Measurements from ENCODE around the gene PRR5. TPM values are rescaled to one million over a fixed set of nuclear protein-coding genes. Genes with fewer than 3 reads are reported as not detected.

The PRR5 gene
- total RNA-seq, 1 donor from 2014 or later: 19.7 TPM

- no peak for DNase-seq (ENCODE audit: low spot score)
- intact Hi-C loops (cut with micrococcal nuclease): loop anchor here (10.0 kb wide), 1 partner anchor 475 kb away; the partner anchor contains the start of gene NUP50
- Mint-ChIP-seq H3K36me3 (ENCODE audit: low read depth) (no peaks in the 10 kb centered on the region), H3K9me3 (no peaks in the 10 kb centered on the region), H3K4me1 (ENCODE audit: low read depth) (peaks cover 9% of the 10 kb centered on the region), H3K27ac (no peak overlapping the region), H3K27me3 (ENCODE audit: insufficient read depth) (peaks cover 1% of the 10 kb centered on the region), H3K4me3 (no peak overlapping the region)
These were observed 12.0 kb upstream of the PRR5 start for GRCh38 chr22:44689915-44690524.

- H3K27me3 Mint-ChIP-seq (ENCODE audit: insufficient read depth): peaks cover 2% of the 10 kb centered on the region
- H3K36me3 Mint-ChIP-seq (ENCODE audit: low read depth): no peaks in the 10 kb centered on the region
- DNase-seq (ENCODE audit: low spot score): no peak
- intact Hi-C loops (cut with micrococcal nuclease): no loop called here
- H3K9me3 Mint-ChIP-seq: no peaks in the 10 kb centered on the region
- no peaks in the 10 kb centered on the region for H3K4me1 Mint-ChIP-seq (ENCODE audit: low read depth)
- H3K27ac Mint-ChIP-seq: no peak overlapping the region
- H3K4me3 Mint-ChIP-seq: no peak overlapping the region
These were observed 10.0 kb upstream of the PRR5 start for GRCh38 chr22:44691796-44692661.

DNA sequence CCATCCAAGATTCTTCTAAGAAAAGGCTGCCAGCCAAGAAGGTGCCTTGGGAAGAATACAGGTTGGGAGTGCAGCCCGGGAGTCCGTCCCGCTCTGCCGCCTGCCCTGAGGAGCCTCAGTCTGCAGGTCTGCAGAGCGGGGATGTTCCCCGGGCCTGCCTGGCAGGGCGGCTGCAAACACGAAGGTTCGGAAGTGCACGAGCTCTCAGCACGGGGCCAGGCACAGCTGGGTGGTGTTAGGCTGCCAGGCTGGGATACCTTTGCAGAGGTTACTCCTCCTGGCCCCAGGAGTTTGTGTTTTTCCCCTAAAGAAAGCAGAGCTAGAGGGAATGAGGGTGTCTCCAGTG, 9.4 kb upstream of the PRR5 start:
- Mint-ChIP-seq H3K36me3 (ENCODE audit: low read depth) (no peaks in the 10 kb centered on the region), H3K9me3 (no peaks in the 10 kb centered on the region), H3K27ac (no peak overlapping the region), H3K27me3 (ENCODE audit: insufficient read depth) (peaks cover 2% of the 10 kb centered on the region), H3K4me3 (no peak overlapping the region), H3K4me1 (ENCODE audit: low read depth) (no peaks in the 10 kb centered on the region)
- DNase-seq (ENCODE audit: low spot score): no peak
- intact Hi-C loops (cut with micrococcal nuclease): no loop called here

GRCh38 chr22:44693145-44693544, 8.9 kb upstream of the PRR5 start:
- DNase-seq (ENCODE audit: low spot score): no peak
- Mint-ChIP-seq H3K27ac (no peak overlapping the region), H3K36me3 (ENCODE audit: low read depth) (no peaks in the 10 kb centered on the region), H3K4me3 (no peak overlapping the region), H3K9me3 (no peaks in the 10 kb centered on the region), H3K4me1 (ENCODE audit: low read depth) (no peaks in the 10 kb centered on the region), H3K27me3 (ENCODE audit: insufficient read depth) (peaks cover 2% of the 10 kb centered on the region)
- intact Hi-C loops (cut with micrococcal nuclease): no loop called here

DNA sequence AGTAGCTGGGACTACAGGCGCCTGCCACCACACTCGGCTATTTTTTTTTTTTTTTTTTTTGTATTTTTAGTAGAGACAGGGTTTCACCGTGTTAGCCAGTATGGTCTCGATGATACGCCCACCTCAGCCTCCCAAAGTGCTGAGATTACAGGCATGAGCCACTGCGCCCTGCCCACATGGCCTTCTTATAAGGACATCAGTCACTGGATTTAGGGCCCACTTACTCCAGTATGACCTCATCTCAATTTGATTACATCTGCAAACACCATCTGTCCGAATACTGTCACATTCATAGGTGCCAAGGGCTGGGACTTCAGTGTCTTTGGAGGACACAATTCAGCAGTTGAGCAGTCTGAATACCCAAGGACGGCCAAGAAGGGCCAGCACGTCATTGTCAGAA, 8.2 kb upstream of the PRR5 start:
- intact Hi-C loops (cut with micrococcal nuclease): no loop called here
- Mint-ChIP-seq H3K27ac (no peak overlapping the region), H3K27me3 (ENCODE audit: insufficient read depth) (peaks cover 2% of the 10 kb centered on the region), H3K4me1 (ENCODE audit: low read depth) (no peaks in the 10 kb centered on the region), H3K4me3 (no peak overlapping the region), H3K36me3 (ENCODE audit: low read depth) (no peaks in the 10 kb centered on the region), H3K9me3 (no peaks in the 10 kb centered on the region)
- no peak for DNase-seq (ENCODE audit: low spot score)

- Mint-ChIP-seq H3K36me3 (ENCODE audit: low read depth) (no peaks in the 10 kb centered on the region), H3K4me1 (ENCODE audit: low read depth) (no peaks in the 10 kb centered on the region), H3K4me3 (no peak overlapping the region), H3K9me3 (no peaks in the 10 kb centered on the region), H3K27ac (no peak overlapping the region), H3K27me3 (ENCODE audit: insufficient read depth) (peaks cover 2% of the 10 kb centered on the region)
- DNase-seq (ENCODE audit: low spot score): peak; percentile 76
- intact Hi-C loops (cut with micrococcal nuclease): loop anchor here (1.0 to 2.0 kb wide), 2 partner anchors 38 to 399 kb away; no protein-coding TSS in a partner anchor
These were observed 4.4 kb upstream of the PRR5 start for GRCh38 chr22:44697423-44698141.

- no peaks in the 10 kb centered on the region for H3K36me3 Mint-ChIP-seq (ENCODE audit: low read depth)
- intact Hi-C loops (cut with micrococcal nuclease): no loop called here
- no peak for DNase-seq (ENCODE audit: low spot score)
- no peaks in the 10 kb centered on the region for H3K4me1 Mint-ChIP-seq (ENCODE audit: low read depth)
- no peak overlapping the region for H3K4me3 Mint-ChIP-seq
- H3K9me3 Mint-ChIP-seq: no peaks in the 10 kb centered on the region
- H3K27me3 Mint-ChIP-seq (ENCODE audit: insufficient read depth): peaks cover 8% of the 10 kb centered on the region
- H3K27ac Mint-ChIP-seq: no peak overlapping the region
These were observed 3.2 kb upstream of the PRR5 start for GRCh38 chr22:44698531-44699421.

GRCh38 chr22:44700456-44700855, 1.5 kb upstream of the PRR5 start:
- no peak overlapping the region for H3K4me3 Mint-ChIP-seq
- no peaks in the 10 kb centered on the region for H3K36me3 Mint-ChIP-seq (ENCODE audit: low read depth)
- H3K27ac Mint-ChIP-seq: no peak overlapping the region
- H3K4me1 Mint-ChIP-seq (ENCODE audit: low read depth): no peaks in the 10 kb centered on the region
- no peak for DNase-seq (ENCODE audit: low spot score)
- no peaks in the 10 kb centered on the region for H3K9me3 Mint-ChIP-seq
- peaks cover 8% of the 10 kb centered on the region for H3K27me3 Mint-ChIP-seq (ENCODE audit: insufficient read depth)
- intact Hi-C loops (cut with micrococcal nuclease): loop anchor here (2.0 kb wide), 1 partner anchor 1514 kb away; the partner anchor contains the start of gene TTLL12

DNA sequence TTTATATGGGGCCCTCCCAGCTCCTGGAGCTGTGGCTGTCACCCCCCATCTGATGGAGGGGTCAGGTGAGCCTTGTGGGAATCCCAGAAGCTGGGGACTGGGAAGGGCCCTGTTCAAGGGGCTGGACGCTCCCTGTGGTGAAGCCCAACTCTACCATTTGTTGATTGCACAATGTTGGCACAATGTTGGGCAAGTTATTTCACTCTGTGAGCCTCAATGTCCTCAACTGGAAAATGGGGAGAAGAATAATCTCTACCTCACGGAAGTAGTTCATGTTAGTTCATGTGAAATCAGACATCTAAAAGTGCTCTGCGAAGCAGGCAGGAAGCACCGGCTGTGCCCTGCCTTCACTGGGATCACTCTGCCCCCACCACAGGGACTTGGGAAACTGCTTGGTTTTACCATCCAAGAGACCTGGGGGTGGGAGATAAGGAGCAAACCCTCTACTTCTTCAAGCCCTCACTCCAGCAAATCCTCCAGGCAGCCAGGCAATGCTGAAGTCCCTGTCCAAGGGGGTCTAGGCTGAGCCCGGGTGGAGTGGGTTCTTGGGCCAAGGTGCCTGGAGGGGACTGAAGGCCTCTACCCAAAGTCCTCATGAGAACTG, 715 bp upstream of the PRR5 start:
- Mint-ChIP-seq H3K27me3 (ENCODE audit: insufficient read depth) (peaks cover 6% of the 10 kb centered on the region), H3K4me3 (peak overlapping the region; percentile 57), H3K27ac (peak overlapping the region; percentile 40), H3K4me1 (ENCODE audit: low read depth) (no peaks in the 10 kb centered on the region), H3K9me3 (no peaks in the 10 kb centered on the region), H3K36me3 (ENCODE audit: low read depth) (no peaks in the 10 kb centered on the region)
- intact Hi-C loops (cut with micrococcal nuclease): loop anchor here (2.0 kb wide), 1 partner anchor 1514 kb away; the partner anchor contains the start of gene TTLL12
- no peak for DNase-seq (ENCODE audit: low spot score)

GRCh38 chr22:44702479-44703198, 635 bp downstream of the PRR5 start:
- H3K27me3 Mint-ChIP-seq (ENCODE audit: insufficient read depth): peaks cover 6% of the 10 kb centered on the region
- intact Hi-C loops (cut with micrococcal nuclease): loop anchor here (1.0 kb wide), 2 partner anchors 17 to 34 kb away; no protein-coding TSS in a partner anchor
- no peaks in the 10 kb centered on the region for H3K9me3 Mint-ChIP-seq
- no peak overlapping the region for H3K27ac Mint-ChIP-seq
- no peaks in the 10 kb centered on the region for H3K36me3 Mint-ChIP-seq (ENCODE audit: low read depth)
- DNase-seq (ENCODE audit: low spot score): peak; percentile 6
- H3K4me1 Mint-ChIP-seq (ENCODE audit: low read depth): no peaks in the 10 kb centered on the region
- H3K4me3 Mint-ChIP-seq: peak overlapping the region; percentile 72

- Mint-ChIP-seq H3K27ac (no peak overlapping the region), H3K4me3 (peak overlapping the region; percentile 72), H3K36me3 (ENCODE audit: low read depth) (no peaks in the 10 kb centered on the region), H3K4me1 (ENCODE audit: low read depth) (no peaks in the 10 kb centered on the region), H3K27me3 (ENCODE audit: insufficient read depth) (peaks cover 6% of the 10 kb centered on the region), H3K9me3 (no peaks in the 10 kb centered on the region)
- intact Hi-C loops (cut with micrococcal nuclease): no loop called here
- no peak for DNase-seq (ENCODE audit: low spot score)
These were observed 1.4 kb downstream of the PRR5 start for GRCh38 chr22:44703255-44703870.
